ENCODE data around the gene EXOC4.

The EXOC4 gene

GRCh38 chr7:133428876-133429275 is 176.0 kb downstream of the EXOC4 start:
- no peak for DNase-seq (ENCODE audit: low read depth)

- no peak for DNase-seq (ENCODE audit: low read depth)
Observed at GRCh38 chr7:133429371-133429770, 176.5 kb downstream of the EXOC4 start.

GRCh38 chr7:133431134-133431724 is 178.4 kb downstream of the EXOC4 start:
- no peak for DNase-seq (ENCODE audit: low read depth)

GRCh38 chr7:133433165-133433812 is 180.4 kb downstream of the EXOC4 start:
- DNase-seq (ENCODE audit: low read depth) = no peak

GRCh38 chr7:133434246-133434865 is 181.5 kb downstream of the EXOC4 start:
- DNase-seq (ENCODE audit: low read depth) = no peak

- DNase-seq (ENCODE audit: low read depth) = no peak
Observed at GRCh38 chr7:133436014-133436428, 183.1 kb downstream of the EXOC4 start.

- DNase-seq (ENCODE audit: low read depth) = no peak
Observed at GRCh38 chr7:133437544-133437943, 184.7 kb downstream of the EXOC4 start.

- DNase-seq (ENCODE audit: low read depth) = no peak
Observed at GRCh38 chr7:133442818-133443217, 189.9 kb downstream of the EXOC4 start.

- DNase-seq (ENCODE audit: low read depth) = no peak
Observed at GRCh38 chr7:133445617-133446016, 192.7 kb downstream of the EXOC4 start.

GRCh38 chr7:133448012-133448411 is 195.1 kb downstream of the EXOC4 start:
- DNase-seq (ENCODE audit: low read depth) = no peak

GRCh38 chr7:133452577-133452976 is 199.7 kb downstream of the EXOC4 start:
- DNase-seq (ENCODE audit: low read depth) = no peak

GRCh38 chr7:133458688-133459087 is 205.8 kb downstream of the EXOC4 start:
- no peak for DNase-seq (ENCODE audit: low read depth)

GRCh38 chr7:133461421-133461820 is 208.5 kb downstream of the EXOC4 start:
- no peak for DNase-seq (ENCODE audit: low read depth)

GRCh38 chr7:133475655-133476054 is 222.8 kb downstream of the EXOC4 start:
- DNase-seq (ENCODE audit: low read depth) = no peak

GRCh38 chr7:133477791-133478190 is 224.9 kb downstream of the EXOC4 start:
- DNase-seq (ENCODE audit: low read depth) = no peak

- DNase-seq (ENCODE audit: low read depth) = no peak
Observed at GRCh38 chr7:133478591-133479135, 225.8 kb downstream of the EXOC4 start.

- no peak for DNase-seq (ENCODE audit: low read depth)
Observed at GRCh38 chr7:133479456-133480065, 226.7 kb downstream of the EXOC4 start.

- no peak for DNase-seq (ENCODE audit: low read depth)
Observed at GRCh38 chr7:133480868-133481267, 228.0 kb downstream of the EXOC4 start.

- no peak for DNase-seq (ENCODE audit: low read depth)
Observed at GRCh38 chr7:133481676-133482075, 228.8 kb downstream of the EXOC4 start.

- DNase-seq (ENCODE audit: low read depth) = no peak
Observed at GRCh38 chr7:133482599-133482998, 229.7 kb downstream of the EXOC4 start.

GRCh38 chr7:133484086-133484485 is 231.2 kb downstream of the EXOC4 start:
- DNase-seq (ENCODE audit: low read depth) = peak; percentile 30

- DNase-seq (ENCODE audit: low read depth) = no peak
Observed at GRCh38 chr7:133489906-133490305, 237.0 kb downstream of the EXOC4 start.

- DNase-seq (ENCODE audit: low read depth) = no peak
Observed at GRCh38 chr7:133491201-133491691, 238.4 kb downstream of the EXOC4 start.

Data from activated gamma-delta T cell treated with anti-CD3 and anti-CD28 coated beads, Interleukin-2, amount 50 U/mL, for 16 hours (primary cell).